Fibroblast of skin of back (primary cell): ENCODE data around the gene DIO2. TPM values are rescaled to one million over a fixed set of nuclear protein-coding genes. Genes with fewer than 3 reads are reported as not detected.
A peak's percentile ranks its signal among the peaks of the same experiment; 100 is the strongest.

ENCODE experiments used
- DNase-seq: peaks from one replicate; pipeline ENCODE4 v3.0.0-alpha.2; 2013
- polyA plus RNA-seq, 2 experiments: library from polyadenylated mRNA; unstranded; fragments of 120-200 nt; gene quantifications; one replicate each; pipeline ENCODE4 v1.2.1, GENCODE V29; 2013; ENCODE audit not compliant: insufficient read length in 2 of 2

The DIO2 gene
- polyA plus RNA-seq (2013, experiment 1 of 2; ENCODE audit: insufficient read length), result 1.4 TPM
- polyA plus RNA-seq (2013, experiment 2 of 2; ENCODE audit: insufficient read length), result 0.61 TPM

GRCh38 chr14:80211153-80212022 is at the start of gene DIO2:
DIO2 (minus strand) TSS chr14:80211504; CDS start chr14:80211472, 32 bp downstream.
- DNase-seq, result peak; percentile 6

DNA sequence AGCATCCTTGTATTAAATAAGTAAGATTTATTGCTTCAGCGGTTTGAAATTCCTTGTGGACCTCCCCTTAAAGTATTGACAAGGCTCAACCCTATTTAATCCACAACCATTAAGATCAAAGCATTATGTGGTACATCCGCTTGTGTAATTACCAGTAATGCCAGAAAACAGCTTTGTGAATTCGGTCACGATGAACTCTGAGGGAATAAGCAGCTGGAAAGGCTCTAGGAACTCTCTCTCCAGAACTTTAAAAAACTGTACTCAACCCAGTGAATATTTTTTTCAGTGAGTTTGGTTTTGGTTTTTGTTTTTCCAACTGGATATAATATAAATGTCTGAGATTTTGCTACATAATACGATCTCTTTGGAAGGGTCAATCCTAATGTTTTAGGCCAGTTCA is 49.3 kb upstream of the DIO2 start:
- DNase-seq, result no peak

DNA sequence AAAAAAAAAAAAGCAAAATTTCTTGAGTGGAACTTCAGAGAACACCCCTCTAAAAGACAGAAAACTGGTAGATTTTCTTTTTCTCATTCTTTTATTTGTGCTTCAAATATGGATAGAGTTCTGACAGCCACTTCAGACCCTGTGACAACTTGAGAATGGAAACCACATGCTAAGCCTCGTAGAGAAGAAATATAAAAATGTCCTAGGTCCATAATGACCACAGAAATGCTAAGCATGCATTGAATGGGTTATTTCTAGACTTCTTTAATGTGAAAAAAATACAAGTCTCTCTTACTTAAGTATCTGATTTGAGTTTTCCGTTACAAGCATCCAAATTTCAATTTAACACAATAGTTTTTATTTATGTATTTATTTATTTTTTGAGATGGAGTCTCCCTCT is 28.3 kb upstream of the DIO2 start:
- peak; percentile 27 for DNase-seq

- no peak for DNase-seq
Measured at GRCh38 chr14:80237143-80237542, 25.8 kb upstream of the DIO2 start.

GRCh38 chr14:80233470-80234089 is 22.3 kb upstream of the DIO2 start:
- DNase-seq, result no peak

DNA sequence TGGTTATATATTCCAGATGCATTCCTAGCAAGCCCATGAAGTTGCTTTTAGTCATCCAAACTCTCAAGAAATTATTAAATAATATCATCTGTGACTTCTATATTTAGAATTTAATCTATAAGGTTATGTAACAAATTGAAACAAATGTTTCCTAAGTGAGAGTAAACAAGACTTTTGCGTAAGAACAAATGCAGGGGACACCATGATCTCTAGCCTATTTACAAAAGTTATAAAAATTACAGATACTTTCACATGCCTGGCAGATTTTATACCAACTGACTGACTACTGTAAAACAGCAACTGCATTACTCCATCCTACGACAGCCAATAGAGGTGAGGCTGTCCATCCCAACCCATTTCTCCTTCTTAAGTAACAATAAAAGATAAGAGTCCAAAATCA is 20.4 kb upstream of the DIO2 start:
- DNase-seq, result no peak

GRCh38 chr14:80223696-80224465 is 12.6 kb upstream of the DIO2 start:
- DNase-seq, result no peak

DNA sequence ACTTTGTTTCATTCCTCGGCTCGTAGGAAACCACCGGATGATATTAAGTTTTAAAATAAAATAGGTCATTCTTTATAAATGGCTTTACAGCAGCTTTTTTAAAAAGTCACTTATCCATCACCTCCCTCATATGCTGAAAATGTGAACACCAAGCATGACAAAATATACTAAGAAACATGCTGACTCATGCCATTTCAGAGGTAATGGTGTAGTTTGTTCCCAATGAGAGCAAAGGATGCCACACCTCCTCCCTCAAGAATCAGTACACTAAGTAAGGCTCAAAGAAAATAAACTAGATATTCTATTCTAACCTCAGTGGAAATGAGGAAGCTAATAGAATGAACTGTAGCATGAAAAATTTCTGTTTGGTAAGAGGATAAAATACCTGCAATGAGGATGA is 5.5 kb upstream of the DIO2 start:
- no peak for DNase-seq

DNA sequence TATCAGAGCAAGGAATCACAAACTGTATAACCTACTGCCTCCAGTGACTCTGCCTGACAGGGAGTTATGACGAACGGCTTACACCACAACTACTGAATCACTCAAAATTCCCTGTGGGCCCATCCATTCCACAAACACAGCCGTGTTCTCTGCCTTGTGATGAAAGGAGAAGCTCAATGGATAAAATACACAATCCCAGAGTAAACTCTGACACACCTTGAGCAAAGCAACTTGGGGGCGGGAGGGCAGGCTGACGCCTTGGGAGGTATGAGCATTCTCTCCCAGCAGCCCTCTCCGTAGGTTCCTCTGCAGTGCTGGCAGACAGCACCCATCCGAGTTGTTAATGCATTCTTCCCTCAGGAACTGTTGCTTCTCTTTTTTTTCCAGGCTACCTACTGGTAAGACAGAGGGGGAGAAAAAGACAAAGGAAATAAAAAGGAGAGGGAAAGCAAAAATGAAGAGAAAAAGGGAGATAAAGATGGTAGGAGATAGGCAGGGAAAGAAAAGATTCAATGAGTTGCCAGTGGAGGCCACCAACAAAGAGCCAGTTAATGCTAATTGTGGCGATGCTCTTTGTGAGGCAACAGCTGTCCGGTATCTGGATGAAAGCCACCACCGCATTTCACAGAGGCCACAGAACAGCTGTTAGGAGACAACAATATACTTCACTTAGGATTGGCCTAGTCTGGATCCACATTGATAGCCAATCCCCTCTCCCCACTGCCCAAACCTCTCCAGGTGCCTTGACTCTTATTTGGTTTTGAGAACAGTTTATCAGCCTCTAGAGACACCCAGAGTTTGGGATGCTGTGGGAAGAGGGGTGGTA is 4.7 kb upstream of the DIO2 start:
- DNase-seq, result peak; percentile 34

DNA sequence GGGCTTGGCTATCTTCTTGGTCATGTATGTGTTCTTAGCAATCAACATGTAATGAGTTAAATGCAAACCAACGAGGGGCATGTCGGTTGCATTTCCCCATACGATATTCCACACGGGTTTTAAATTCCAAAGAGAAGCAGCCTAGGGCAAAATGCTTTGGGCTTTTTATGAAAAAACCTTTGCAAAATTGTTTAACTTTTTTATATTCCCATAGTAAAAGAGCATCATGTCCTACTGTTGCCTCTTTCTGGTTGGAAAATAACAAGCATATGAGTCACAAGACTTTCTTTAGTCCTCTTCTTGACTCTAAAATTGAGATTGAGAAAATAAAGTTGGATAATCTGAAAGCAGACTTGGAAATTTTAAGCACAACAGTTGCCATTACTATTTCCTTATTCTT is 3.8 kb upstream of the DIO2 start:
- peak; percentile 24 for DNase-seq

DNA sequence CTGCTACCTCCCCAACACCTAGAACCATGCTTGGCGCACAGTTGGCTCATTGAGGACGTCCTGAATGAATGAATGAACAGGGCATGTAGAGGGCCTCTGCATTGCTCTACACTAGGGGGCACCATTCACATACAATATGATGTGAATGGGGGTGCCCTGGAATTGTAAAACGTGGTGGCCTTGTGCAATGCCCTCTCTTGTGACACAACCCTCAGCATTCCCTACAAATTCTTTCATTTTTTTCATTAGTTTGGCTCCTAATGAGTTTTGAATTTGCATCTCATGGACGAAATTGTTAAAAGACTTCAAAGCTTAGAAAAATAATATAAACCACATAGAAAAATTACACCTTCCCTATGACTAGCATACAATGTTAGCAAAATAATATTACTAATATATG is 2.3 kb upstream of the DIO2 start:
- DNase-seq, result peak; percentile 37

DNA sequence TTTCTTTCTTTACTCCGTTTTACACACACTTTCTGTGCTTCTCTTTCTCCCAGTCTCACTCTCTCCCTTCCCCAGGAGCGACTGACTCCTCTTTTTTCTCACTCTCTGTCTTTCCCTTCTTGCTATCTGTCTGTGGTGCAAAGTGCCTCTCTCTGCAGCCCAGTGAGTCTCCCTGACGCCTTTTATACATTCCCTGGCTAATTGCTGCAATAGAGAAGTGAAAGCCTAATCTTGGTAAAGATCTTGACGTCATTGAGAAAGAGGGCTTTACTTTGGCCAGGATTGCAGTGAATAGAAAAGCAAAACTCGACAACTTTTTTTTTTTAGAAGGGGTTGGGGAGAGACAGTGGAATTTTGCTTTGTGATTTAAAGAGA is 706 bp upstream of the DIO2 start:
- DNase-seq, result peak; percentile 58

DNA sequence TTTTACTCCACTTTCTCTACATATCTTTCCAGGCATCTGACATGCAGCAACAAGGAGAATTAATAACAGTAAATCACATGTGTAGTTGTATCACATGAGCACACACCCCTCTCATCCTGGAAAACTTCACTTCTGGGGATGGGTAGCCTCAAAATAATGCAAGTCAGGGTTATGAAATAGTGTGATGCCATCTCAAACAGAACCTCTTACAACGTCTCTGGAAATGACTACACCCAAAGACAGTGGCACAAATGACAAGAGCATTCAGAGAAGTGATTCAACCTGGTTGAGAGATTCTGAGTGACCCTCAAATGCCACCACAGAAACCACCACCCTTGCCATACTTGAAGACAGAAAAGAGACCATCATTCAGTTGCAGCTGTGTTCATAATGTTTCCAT is 2.8 kb downstream of the DIO2 start:
- DNase-seq, result no peak

DNA sequence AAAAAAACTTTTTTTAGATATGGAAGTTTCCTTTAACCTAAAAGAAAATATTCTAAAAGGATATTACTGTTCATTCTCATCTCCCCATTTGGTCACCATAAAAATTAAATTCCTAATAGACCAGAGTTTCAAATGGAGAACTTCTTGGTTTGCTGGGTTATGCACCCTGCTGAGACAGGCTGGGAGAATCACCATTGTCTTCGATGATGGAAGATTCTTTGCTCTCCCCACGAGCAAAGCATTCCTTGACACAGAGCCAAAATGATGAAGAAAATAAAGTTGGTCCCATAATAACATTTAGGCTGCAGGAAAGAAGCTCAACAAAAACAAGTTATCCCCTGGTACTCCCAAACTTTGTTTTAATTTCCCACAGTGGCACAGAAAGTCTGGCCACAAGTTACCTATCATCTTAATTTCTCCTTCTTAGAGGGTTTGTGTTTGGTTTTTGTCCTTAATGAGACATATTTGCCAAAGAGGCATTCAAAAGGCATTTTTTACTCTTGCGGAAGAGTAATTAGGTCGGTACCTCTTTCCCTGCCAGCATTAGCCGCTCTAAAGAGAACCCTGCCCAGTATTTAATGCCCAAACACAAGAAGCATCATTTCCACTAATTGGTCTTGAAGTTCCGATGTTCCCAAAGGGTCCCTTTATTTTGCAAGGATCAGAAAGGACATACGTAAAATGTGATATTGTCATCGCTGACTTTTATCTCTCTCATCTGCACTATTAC is 4.8 kb downstream of the DIO2 start:
- DNase-seq, result peak; percentile 42

DNA sequence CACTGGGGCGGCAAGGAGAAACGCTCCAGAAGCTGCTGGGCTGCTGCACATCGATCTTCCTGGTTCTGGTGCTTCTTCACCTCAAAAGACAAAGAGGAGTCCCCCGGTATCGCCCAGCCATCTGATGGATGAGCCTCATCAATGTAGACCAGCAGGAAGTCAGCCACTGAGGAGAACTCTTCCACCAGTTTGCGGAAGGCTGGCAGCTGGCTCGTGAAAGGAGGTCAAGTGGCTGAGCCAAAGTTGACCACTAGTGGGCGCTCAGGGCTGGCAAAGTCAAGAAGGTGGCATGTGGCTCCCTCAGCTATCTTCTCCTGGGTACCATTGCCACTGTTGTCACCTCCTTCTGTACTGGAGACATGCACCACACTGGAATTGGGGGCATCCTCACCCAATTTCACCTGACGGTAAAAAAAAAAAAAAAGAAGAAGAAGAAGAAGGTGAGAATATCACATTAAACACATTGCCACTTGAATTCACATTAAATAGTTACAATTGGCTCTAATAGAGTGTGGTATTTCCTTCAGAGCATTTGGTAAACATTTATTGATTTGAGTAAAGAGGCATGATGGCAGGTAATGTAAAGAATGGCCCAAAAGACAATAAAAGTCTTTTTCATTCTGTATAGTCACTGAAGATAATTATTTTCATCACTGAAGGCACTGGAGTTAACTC is 8.3 kb downstream of the DIO2 start:
- no peak for DNase-seq

DNA sequence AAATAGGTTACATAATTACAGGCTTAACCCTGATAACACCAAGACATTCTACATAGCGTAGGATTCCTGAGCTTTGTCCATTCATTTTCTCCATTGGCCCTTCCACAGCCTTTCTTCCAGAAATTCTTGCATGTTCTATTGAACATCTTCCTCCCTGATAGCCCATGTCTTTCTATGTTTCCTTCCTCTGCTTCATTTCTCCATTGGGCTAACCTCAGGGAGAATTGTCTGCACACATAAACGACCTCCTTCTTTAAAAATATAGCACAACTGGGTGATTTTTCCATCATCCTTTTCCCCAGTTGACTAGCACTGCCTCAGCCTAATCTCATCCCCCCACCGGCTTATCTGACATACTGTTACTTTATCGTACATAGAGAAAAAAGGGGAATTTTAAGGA is 11.2 kb downstream of the DIO2 start:
- DNase-seq, result no peak

GRCh38 chr14:80188571-80188970 is 22.7 kb downstream of the DIO2 start:
- DNase-seq, result no peak

- DNase-seq, result no peak
Measured at GRCh38 chr14:80186301-80186800, 25.0 kb downstream of the DIO2 start.

DNA sequence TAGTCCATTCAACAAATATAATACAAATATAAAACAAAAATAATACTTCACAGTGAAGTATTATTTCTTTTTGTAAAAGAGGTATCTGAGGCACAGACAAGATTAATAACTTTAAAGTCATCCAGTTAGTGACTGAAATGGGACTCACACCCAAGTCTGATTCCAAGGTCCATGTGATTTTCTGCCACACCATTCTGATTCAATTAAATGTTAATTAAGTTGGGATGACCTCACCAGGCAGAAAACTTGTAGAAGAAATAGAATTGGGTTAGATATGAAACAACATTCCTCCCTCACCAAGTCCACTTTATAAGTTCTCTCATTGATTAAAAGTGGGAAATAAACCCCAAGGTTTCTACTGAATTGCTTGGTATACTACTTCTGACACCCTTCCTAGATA is 34.4 kb downstream of the DIO2 start:
- DNase-seq, result no peak

DNA sequence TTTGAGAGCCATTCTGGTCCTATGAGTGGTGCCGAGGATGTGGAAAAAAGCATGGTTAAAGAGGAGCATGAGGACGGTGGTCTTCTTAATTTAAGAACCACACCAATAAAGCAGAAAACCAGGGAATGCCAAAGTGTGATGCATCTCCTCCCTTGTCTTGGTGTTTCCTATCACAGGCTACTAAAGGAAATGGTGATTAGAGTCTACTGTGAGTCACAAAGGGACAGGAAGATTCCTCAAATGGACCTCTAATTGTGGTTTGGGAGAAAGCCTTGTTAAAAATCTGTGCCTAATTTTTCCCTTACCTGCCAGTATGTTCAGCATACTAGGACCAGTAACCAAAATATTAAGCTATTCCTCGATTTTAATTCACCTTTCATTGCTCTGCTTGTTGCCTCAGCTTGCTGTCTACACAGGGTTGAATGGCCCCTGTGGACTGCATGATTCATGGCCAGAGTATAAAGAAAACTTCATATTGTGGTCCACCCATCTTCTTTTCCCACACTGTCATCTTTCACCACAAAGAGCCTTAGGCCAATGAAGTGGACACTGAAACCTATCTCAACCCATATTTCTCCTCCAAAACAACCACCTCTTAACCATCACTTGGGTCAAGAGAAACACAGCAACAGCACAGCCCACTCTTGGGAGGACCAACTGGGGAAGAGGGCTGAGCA is 38.8 kb downstream of the DIO2 start:
- DNase-seq, result peak; percentile 76
